GM19328 (cell line): Measurements from ENCODE around the gene OVCA2.

Experiments used
- ATAC-seq: cut with Tn5 transposase; IDR thresholded peaks from one replicate; pipeline ENCODE4 v1.9.1; 2021; ENCODE audit warnings: mild to moderate bottlenecking, moderate library complexity; ENCODE audit not compliant: unreplicated experiment

Gene OVCA2

GRCh38 chr17:2051933-2052559 lies 10.2 kb downstream of the OVCA2 start:
- ATAC-seq, result no peak

DNA sequence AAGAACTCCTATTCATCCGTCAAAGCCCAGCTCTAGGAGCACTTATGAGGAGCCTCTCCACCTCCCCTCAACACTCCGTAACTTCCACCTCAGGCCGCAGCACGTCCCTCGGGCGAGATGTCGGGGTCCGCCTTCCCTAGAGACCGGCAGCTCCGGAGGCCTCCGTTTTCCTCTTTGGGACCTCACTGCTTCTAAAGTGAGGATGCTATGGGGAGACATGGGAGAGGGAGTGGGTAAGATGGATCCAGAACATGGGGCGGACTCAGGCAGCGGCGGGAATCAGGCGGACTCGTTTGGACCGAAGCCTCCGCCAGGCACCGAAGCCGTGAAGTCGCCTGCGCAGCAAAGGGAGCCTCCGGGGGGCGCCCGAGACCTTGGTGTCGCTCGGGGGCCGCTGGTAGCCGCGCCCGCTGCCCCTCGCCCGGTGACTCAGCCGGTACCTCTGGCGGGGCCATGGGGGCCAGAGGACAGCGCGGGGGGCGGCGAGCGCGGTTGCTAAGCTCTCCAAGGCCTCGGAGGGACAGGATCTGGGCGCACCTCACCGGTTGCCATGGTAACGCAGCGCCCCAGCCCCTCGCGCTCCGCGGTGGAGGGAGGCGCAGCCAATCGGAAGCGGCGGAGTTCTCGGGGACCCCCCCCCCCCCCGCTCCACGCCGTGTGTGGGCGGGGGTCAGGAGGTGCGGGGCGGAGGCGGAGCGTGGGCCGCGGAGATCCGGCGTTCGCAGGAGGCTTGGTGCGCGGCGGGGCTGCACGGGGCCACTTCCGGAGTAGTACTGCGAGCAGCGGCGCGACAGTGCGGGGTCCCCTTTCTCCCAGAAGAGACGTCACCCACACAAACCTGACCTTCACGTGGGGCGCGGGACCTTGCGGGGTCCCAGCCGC lies 11.8 kb downstream of the OVCA2 start:
- ATAC-seq, result no peak

DNA sequence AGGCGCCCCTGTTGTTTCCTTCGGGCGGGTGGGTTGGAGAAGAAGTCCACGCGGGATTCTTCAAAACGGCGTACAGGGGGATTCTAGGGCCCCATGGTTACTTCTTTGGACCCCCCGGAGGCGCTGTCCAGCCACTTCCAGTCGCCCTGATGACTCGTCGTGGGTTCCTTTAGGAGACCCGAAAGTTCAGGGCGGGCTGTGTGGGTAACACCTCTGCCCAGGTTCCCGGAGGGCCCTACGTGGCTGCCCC lies 12.4 kb downstream of the OVCA2 start:
- ATAC-seq, result no peak

DNA sequence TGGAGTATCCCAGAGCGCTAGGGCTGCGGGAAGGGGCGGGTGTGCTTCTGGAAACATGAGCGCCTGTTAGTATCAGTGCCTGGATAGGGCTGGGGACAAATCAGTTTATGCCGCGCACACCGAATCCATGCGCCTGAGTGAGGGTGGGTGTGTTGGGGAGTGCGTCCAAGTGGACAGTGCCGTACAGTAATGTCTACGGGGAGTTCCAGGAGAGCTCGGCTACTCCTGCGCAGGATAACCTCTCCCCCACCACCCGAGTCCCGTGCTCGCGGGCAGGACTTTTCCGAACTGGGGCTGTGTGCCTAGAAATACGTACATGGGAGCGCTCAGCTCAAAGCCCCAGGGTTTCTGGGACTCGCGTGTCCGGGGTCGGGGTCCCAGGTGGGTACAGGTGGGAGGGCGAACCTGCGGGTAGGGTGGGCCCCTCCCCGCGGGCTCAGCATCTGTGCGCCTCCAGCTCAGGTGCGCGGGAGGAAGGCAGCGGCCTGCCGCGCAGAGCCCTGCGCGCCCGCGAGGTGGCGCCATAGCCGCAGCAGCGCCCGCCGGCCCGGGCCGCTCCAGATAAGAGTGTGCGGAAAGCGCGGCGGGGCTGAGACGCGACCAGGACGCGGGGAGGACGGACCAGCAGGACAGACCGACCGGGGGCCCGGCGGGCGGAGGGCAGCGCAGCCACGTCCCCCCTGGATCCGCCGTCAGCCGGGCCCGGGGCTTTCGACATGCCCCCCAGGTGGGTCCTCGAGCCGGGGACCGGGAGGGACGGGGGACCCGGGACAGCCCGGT lies 12.9 kb downstream of the OVCA2 start, which contains the start of gene HIC1:
Gene HIC1, plus strand, starts transcription at position 592 of the 780 bp plus-strand sequence. CDS start 1,588 bp downstream, outside the sequence.
- ATAC-seq, result peak; percentile 32

- ATAC-seq, result no peak
Observed at GRCh38 chr17:2055292-2056205, 13.7 kb downstream of the OVCA2 start.

DNA sequence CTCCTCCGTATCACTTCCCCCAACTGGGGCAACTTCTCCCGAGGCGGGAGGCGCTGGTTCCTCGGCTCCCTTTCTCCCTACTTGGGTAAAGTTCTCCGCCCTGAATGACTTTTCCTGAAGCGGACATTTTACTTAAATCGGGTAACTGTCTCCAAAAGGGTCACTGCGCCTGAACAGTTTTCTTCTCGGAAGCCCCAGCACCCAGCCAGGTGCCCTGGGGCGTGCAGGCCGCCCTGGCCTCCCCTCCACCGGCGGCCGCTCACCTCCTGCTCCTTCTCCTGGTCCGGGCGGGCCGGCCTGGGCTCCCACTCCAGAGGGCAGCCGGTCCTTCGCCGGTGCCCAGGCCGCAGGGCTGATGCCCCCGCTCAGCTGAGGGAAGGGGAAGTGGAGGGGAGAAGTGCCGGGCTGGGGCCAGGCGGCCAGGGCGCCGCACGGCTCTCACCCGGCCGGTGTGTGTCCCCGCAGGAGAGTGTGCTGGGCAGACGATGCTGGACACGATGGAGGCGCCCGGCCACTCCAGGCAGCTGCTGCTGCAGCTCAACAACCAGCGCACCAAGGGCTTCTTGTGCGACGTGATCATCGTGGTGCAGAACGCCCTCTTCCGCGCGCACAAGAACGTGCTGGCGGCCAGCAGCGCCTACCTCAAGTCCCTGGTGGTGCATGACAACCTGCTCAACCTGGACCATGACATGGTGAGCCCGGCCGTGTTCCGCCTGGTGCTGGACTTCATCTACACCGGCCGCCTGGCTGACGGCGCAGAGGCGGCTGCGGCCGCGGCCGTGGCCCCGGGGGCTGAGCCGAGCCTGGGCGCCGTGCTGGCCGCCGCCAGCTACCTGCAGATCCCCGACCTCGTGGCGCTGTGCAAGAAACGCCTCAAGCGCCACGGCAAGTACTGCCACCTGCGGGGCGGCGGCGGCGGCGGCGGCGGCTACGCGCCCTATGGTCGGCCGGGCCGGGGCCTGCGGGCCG lies 14.7 kb downstream of the OVCA2 start:
- no peak for ATAC-seq

DNA sequence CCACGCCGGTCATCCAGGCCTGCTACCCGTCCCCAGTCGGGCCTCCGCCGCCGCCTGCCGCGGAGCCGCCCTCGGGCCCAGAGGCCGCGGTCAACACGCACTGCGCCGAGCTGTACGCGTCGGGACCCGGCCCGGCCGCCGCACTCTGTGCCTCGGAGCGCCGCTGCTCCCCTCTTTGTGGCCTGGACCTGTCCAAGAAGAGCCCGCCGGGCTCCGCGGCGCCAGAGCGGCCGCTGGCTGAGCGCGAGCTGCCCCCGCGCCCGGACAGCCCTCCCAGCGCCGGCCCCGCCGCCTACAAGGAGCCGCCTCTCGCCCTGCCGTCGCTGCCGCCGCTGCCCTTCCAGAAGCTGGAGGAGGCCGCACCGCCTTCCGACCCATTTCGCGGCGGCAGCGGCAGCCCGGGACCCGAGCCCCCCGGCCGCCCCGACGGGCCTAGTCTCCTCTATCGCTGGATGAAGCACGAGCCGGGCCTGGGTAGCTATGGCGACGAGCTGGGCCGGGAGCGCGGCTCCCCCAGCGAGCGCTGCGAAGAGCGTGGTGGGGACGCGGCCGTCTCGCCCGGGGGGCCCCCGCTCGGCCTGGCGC lies 15.4 kb downstream of the OVCA2 start:
- no peak for ATAC-seq

- no peak for ATAC-seq
Observed at GRCh38 chr17:2057760-2058585, 16.2 kb downstream of the OVCA2 start.

GRCh38 chr17:2058586-2059546 lies 17.0 kb downstream of the OVCA2 start:
- ATAC-seq, result no peak

DNA sequence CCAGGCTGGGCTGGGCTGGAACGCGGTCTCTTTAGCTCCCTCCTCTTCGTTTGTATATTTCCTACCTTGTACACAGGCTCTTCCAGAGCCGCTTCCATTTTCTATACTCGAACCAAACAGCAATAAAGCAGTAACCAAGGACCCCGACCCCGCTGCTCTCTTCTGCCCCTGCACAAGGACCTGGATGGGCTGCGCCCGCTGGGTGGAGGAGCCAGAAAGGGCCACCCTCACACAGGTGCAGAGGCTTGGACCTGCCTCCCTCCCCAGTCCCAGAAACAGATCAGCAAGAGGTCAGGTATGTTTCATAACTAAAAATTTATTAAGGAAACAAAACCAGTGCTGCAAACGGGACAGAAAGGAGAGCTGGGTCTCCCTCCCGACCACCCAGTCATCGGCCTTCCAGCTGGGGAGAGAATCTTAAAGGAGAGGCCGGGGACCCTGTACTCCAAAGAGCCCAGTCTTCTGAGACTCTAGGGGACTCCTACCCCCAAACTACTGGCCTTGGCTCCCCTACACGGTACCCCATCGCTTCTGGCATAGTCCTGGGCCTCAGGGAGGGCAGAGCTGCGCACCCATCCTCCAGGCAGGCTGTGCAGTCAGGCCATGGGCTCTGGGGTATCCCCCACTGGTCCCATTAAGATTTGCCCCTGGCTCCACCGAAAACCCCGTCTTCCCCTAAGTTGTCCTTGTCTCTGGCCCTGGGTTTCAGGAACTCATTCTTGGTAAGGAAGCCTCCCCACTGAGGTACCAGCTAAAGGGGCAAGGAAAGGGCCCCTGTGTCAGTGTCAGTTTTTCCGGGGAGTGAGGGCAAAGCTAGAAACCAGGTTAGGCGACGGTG lies 17.9 kb downstream of the OVCA2 start:
- no peak for ATAC-seq

- no peak for ATAC-seq
Observed at GRCh38 chr17:2060385-2060658, 18.5 kb downstream of the OVCA2 start.

- no peak for ATAC-seq
Observed at GRCh38 chr17:2060681-2061440, 19.0 kb downstream of the OVCA2 start.

DNA sequence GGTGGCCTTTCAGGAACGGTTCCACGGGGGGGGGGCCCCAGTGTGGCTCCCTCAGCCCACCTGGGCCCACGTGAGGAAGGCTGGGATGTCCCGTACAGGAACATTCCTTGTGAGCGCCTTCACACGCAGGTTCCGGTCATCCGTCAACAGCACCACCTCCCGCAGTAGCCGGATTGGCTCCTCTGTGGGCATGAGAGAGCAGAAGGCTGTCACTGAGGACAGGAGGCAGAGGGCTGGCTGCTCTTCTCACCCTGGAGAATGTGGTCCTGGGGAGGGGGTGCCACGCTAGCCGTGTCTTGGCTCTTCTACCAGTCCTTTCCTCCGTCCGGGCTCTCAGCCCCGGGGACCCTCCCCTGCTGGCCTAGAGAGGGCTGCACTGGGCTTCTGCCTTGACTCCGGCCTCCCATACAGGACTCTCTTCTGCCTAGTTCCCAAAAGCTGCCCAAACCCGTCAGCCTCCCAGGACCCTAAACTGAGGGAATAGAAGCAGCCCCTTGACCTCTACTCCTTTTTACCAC lies 19.7 kb downstream of the OVCA2 start:
- ATAC-seq, result no peak

DNA sequence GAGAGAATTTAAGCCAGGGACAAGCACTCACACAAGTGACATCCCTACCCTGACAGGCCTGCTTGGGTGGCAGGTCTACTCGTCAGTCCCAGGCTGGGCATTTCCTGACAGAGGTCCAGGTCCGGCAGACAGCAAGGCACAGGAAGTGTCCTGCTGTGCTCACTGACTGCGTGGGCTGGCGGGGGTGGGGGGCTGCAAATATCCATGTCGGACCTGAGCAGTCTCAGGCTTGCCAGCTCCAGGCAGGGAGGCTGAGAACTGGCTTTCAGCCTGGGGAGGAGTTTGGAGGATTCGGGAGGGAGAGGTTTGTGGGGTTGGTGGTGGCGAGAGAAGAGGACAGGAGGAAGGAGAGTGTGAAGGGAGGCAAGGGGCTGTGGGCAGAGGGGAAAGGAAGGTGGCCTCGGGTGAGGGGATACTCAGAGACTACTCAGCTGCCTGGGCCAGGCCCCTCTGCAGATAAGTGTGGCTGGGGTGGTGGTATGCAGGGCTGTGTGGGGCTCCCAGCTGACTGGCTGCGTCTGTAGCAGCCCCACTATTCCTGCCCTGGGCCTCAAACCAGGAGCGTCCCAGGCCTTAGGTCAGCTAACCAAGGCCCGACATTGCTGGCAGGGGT lies 20.9 kb downstream of the OVCA2 start:
- ATAC-seq, result no peak
